Muscle of arm (tissue), 12 donors: ENCODE results near the gene FLT3. TPM values are rescaled to one million over a fixed set of nuclear protein-coding genes. Genes with fewer than 3 reads are reported as not detected.
"Not testable (repeated sequence)": the region's sequence is repeated elsewhere in the genome, so short reads cannot be mapped to it uniquely, and the experiment has no call there.

Experiments used
- DNase-seq: peaks from one replicate; pipeline ENCODE4 v3.0.0-alpha.2; 2013
- polyA plus RNA-seq, 12 donors: library from polyadenylated mRNA; unstranded; fragments of 120-200 nt; gene quantifications; one replicate each; pipeline ENCODE4 v1.2.1, GENCODE V29; 2013; ENCODE audit not compliant: insufficient read length in 12 of 12

Gene FLT3
- polyA plus RNA-seq, 12 donors, result 0.05 to 1.0 (median 0.23) TPM; not detected in 2

DNA sequence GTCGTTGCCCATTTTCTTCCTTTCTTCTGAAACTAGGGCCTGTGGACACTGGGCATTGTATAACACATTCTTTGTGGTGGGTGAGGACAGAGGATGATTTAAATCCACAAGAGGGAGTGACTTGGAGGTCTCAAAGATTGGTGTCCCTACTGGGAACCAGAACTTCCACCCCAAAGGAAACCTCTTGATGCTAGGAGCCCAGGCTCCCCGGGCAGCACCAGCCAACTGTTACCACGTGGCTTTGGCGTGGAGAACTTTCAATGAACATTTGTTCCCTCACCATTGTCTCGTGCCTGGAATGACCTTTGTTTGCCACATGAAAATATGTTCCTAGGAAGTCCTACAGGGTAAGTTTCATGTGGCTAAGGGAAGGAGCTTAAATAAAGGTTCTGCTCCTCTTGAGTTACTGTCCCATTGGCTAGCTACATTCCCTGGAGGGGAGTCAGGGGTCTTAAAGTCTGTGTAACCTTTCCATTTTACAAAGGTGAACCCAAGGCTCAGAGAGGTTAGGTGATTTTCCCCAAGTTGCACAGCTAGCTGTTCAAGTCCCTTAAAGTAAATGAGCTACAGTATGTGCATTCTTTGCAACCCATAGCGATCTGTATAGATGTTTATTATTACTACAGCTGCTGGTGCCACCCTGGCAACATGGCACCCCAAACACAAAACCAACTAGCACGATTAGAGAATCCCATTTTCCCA, 126.3 kb downstream of the FLT3 start:
- DNase-seq, result no peak

GRCh38 chr13:27973291-27973690, 127.1 kb downstream of the FLT3 start:
- no peak for DNase-seq

- no peak for DNase-seq
Measured at GRCh38 chr13:27972478-27972820, 127.9 kb downstream of the FLT3 start.

DNA sequence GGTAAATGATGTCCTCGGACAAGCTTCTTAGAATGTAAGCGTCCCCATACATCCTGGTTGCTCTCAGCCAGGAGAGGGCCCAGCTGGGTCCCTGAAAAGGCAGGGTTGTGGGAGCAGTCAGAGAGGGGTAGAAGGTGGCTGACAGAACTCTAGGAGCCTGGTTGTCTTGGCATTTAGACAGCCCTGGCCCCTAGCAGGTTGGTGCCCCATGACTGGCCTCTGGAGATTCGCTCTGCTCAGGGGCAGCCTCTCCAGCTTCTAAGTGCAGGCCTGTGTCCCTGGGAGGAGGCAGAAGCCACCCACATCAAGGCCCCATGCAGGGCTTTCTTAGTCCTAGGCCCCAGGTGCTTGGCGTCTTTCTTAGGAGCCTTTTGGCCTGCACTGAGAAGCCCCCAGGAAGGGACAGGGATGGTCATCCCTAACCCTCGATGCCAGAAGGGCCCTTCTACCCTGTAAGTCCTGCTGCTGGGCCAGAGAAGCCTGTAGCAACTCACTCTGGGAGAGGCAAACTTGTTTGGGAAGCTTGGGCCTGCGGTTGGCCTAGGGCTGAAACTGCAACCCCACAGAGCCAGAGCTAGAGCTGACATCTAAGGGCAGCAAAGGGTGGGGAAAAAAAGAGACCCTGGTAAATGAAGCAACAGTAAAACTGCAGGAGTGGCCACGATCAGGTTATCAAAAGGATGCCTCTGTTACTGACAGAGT, 128.4 kb downstream of the FLT3 start:
- no peak for DNase-seq

DNA sequence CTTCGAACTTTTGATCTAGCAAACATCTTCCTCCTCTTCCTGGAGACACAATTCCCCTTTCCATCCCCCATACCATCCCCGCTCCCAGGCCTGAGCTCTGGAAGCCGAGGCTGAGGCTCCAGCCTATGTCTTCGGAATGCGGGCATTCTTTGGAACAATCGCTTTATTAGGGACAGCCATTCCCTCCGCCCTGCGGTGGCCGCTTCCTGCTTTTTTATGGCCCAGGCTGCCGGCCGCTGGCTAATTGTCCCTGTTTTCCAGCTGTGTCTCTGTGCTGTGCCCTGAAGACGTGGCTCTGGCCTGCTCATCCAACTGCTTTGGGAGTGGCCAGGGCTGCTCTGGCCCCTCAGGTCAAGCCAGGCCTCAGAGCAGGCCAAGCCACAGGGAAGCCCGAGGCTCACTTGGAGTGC, 129.1 kb downstream of the FLT3 start:
- DNase-seq, result no peak

DNA sequence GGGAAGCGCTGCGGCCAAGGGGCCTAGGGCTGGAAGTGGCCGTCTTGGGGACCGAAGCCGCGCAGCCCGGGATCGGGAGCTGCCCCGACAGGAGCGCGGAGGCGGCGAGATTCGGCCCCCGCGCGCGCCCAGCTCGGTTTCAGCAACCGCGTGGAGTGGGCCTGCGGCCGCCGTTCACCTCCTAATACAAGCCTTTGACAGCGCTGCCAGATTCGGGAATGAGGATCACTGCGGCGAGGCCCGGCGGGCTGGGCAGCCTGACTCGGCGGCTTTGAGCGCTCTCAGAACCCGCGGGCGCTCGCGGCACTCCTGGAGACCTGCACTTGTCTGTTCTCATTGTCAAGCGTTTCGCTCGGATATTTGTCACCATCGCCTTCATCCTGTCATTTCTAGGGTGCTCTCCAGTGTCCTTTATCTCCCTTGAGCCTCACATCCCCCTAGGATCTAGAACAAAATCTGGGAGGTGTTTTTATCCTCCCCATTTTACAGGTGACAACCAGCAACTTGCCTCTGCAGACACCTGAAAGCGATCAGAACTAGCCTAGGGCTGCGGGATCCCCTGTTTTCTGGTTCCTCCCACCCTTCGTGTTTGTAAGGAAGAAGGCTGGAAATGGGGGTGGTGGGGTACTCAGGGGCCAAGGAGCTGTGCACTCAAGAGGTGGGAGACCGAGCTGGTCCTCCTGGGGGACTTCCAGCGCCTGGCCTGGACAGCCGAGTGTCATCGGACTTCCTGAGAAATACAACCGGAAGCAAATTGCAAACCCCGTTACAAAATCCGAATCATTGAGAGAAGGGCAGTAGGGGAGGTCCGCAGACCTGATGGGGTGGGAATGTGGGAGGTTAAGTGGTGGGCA, 129.8 kb downstream of the FLT3 start:
- no peak for DNase-seq

GRCh38 chr13:27969866-27970229, 130.5 kb downstream of the FLT3 start:
- DNase-seq, result no peak

DNA sequence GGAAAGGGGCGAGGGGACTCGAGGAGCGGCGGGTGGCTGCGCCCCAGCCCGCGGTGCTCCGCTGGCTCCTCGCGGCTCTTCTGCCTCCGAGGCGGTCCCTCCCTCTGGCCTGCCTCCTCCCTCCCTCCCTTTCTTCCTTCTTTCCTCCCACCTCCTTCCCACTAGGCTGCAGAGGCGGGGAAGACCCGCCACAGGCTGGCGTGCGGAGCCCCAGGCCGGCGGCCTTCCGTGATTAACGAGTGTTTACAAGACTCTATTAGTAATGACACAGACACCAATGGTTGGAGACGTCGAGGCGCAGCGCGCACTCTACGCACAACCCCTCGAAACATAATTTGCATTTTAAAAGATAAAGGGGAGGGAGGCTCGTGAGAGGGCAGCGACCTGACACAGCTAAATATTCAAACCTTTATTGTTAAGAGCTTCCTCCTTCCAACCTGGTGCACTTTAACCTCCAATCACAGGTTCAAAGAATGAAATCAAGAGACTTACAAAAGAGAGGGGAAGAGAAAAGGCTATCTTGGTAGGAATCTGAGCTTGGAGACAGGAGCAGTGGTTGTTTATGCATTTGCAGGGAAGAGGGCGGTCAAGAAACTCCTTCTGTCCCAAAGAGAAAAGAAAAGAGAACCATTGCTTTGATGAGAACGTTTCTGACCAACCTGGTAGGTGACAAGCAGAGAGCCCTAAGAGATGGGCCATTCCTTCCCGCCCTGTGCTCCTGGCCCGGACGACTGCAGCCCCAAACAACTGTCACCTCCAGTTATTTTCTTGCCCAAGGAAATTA, 131.1 kb downstream of the FLT3 start, which contains the start of gene CDX2:
TSS of gene CDX2 (minus strand) at position 234 of the 784 bp plus-strand sequence. CDS start 309 bp downstream, outside the sequence.
- DNase-seq, result no peak

DNA sequence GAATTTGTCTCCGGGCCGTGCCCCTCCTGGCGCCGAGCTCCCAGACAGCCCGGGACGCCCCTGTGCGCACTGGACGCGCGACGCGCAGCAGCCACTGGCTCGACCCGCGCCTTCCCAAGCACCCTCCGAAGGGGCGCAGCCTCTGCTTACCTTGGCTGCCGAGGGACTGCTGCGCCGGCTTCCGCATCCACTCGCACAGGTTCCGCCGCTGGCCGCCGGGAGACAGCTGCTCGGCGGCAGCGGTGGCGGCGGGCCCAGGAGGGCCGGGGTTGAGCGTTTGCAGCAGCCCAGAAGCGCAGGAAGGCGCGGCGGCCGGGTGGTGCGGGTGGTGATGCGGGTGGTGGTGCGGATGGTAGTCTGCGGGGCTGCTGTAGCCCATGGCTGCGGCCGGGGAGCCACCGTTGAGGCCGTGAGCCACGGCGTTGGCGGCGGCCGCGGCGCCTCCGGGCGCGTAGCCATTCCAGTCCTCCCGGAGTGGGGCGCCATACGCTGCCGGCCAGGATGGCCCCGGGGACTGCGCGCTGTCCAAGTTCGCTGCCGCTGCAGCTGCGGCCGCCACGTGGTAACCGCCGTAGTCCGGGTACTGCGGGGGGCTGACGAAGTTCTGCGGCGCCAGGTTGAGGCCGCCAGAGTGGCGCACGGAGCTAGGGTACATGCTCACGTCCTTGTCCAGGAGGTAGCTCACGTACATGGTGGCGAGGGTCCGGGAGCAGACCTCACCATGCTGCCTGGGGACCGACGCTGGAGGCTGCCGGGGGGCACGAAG, 131.9 kb downstream of the FLT3 start:
- DNase-seq, result no peak

DNA sequence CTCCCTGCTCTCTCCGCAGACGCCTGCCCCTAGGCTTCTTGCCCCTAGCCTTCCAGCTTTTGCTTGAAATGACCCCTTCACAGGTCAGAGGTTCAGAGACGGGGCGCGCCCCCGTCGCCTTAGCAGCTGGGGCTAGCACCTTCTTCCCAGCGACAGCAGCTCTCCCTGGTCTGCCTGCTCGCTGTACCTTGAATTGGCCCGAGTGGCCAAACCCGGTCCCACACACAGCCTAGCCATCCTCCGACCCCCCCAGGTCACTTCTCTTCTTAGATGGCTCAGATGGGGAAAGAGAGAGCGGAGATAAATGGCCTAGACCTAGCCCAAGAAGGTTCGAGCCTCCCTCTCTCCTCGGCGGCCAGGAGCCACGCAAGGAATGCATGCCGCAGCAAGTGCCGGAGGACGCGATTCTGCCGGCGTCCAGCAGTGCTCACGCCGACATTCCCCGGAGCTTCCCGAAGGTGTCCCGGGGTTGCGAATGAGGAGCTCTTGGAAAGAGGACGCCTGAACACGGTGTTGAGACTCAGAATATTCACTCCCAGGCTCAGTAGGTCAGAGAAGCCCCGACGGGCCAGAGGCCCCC, 132.6 kb downstream of the FLT3 start:
- DNase-seq, result no peak

DNA sequence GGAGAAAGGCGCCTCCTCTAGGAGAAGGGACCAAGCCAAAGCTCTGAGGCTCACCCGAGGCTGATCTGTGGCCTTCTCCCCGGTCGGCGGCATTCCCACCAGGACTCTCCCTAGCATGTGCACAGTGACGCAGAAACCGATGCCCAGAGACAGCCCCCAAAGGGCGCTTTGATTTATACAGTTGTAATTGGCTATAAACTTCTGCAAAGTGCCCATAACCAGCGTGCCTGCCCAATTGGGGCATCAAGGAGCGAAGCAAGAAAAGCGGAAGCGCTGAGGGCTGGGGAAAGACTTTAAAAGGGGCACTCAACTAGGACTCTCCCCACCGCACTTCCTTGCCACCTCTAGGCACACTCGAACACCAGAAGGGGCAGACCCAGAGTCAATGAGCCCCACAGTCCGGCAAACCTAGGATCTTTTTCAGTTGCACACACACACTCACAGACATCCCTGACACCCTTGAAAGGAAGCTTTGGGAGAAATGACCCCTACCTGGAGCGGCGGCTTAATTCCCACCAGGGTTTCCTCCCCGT, 133.1 kb downstream of the FLT3 start:
- DNase-seq, result no peak

DNA sequence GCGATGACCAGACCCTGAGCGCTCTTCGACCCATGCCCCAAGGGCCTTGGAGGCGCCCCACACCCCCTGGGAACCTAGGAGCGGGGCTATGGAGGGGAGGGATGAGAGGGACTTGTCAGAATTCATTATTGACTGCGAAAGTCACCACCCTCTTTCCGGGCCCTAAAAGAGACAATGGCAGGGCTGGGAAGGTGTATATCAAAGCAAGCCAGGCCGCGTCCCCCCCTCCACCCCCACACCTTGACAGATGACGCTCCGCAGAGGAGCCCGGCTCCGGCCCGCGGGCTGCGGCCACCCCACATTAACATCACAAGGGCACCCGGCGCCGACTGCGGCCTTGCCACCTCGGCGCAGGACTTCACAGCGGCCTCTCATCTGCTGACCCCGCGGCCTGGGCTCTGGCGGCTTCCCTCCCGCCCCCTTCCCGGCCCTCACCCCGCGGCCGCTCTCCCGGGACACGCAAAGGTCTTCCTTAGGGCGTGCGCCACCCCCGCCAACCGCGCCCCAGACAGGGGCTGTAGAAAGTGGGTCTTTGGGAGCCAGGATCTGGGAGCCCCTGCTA, 133.7 kb downstream of the FLT3 start:
- no peak for DNase-seq

DNA sequence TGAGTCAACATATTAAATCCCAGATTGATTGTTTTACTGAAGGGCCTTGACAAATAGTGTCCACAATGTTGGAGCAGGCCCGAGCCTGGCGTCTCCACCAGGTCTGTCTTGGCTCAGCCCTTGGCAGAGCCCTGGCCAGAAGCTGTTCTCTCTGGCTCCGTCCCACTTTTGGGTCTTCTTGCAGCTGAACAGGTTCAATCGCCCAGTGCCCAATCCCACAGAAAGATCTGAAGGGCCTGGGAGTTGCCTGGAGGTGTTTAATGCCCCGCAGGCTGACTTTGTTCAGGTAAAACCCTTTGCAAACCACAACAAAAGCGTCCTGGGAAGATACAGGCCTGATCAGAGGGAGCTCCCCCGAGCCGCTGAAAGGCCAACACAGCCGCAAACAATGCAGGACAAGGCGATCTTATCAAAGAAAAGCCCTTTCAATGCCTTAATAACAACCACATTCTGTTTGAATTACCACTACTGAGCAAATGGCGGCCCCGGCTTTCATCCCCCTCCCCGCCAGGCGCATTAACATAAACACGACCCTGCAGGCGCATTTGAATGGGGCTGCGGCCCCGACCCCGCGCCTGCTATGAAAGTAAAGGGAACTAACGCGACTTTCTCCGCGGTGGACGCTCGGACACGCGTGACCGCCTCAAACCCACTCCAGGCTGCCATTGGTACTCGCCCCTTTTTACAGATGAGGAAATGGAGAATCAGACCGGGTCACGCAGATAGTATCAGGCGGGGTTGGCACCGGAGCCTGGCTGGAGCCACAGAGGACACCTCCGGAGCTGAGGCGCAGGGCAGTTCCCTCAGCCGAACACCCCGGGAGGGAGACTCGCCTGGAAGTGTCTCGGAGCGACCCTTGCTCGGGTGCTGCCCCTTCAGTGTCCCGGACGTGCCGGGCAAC, 134.4 kb downstream of the FLT3 start:
- no peak for DNase-seq

- DNase-seq, result no peak
Measured at GRCh38 chr13:27965343-27965739, 135.0 kb downstream of the FLT3 start.

GRCh38 chr13:27964741-27965323, 135.5 kb downstream of the FLT3 start:
- no peak for DNase-seq

DNA sequence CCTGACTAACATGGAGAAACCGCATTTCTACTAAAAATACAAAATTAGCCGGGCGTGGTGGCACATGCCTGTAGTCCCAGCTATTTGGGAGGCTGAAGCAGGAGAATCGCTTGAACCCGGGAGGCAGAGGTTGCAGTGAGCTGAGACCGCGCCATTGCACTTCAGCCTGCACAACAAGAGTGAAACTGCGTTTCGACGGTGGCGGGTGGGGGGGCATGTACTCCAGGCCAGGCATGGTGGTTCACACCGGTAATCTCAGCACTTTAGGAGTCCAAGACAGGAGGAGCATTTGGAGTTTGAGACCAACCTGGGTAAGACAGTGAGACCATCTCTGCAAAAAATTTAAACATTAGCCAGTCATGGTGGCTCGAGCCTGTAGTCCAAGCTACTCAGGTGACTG, 136.2 kb downstream of the FLT3 start:
- not testable (repeated sequence) for DNase-seq

DNA sequence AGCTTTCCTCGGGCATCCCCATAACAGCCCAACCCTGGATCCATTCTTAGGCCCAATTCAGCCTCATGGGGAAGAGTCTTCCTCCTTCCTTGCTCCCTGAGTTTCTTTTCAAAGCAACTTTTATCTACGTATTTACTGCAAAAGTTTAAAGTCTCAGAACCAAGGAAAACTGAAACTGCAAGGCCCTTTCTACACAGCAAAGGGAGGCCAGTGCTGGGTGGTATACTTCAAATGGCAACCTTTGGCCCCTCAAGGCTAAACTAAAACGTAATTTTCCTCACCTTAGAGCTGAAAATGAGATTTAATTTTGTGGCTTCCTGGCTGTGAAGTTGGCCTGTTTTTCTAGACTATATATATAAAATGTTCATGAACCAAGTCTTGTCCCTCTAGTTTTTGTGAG, 136.9 kb downstream of the FLT3 start:
- no peak for DNase-seq

- DNase-seq, result no peak
Measured at GRCh38 chr13:27962982-27963381, 137.4 kb downstream of the FLT3 start.
